Measurements from ENCODE around the gene NAALADL2.

The NAALADL2 gene

GRCh38 chr3:174957551-174958001 lies 98.4 kb downstream of the NAALADL2 start:
- no peak overlapping the region for H3K4me3 ChIP-seq (ENCODE audit: control insufficient read depth, low read depth, low read length)
- TF ChIP-seq CTCF (conservative IDR thresholded peaks at IDR 0.05; ENCODE audit: control insufficient read depth, insufficient read depth, low read depth, low read length), result no peak
- DNase-seq (ENCODE audit: low read depth), result peak; percentile 62

DNA sequence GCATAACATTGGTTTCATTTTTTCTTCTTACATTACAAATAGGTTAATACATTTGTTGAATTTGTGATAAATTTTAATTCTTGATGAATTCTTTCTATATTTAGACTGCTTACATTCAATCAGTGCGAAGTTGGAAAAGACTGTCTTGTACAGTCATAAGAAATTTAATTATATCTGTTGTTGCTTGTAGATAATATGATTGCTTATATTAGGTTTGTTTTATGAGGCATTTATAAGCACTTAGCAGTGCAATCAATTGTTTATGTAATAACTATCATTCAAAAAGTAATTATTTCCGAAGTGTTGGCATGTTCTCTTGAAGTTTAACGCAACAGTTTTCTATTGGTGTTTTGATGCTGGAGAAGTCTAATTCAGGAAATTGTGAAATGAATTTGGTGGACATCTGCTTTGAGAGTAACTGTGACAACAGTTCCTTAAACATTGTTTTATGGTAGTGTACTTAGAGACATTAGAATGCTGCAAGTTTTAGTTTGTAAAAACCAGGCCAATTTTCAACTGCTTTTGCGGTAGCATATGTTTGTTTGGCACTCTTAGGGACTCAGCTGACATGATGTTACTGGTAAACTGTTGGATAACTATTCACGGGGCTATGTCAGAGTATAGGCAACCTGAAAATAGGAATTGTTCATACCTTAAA lies 99.7 kb downstream of the NAALADL2 start:
- DNase-seq (ENCODE audit: low read depth), result peak; percentile 31
- H3K4me3 ChIP-seq (ENCODE audit: control insufficient read depth, low read depth, low read length), result no peak overlapping the region
- TF ChIP-seq CTCF (conservative IDR thresholded peaks at IDR 0.05; ENCODE audit: control insufficient read depth, insufficient read depth, low read depth, low read length), result no peak

DNA sequence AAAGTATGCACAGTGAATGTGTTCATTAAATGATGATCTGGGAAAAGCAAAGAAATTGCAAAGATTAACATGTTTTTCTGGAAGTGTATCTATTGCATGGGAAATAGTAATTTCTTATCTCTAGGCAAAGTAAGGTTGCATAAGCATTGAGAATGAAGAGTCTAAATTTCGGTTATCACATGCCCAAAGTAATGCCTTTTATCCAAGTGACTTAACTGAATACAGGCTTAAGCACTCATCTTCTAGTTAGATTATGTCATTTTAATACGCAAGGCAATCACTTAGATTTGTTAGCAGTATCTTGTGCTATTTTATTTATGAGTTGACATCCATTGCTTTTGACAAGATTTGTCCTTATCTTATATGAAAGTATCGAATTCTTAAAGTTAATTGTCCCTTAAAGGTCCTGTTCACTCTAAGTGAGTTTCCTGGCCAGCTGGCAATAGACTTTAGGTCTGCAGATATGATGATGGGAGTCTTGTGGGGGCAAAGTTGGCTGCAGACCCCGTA lies 100.5 kb downstream of the NAALADL2 start:
- H3K4me3 ChIP-seq (ENCODE audit: control insufficient read depth, low read depth, low read length), result no peak overlapping the region
- no peak for DNase-seq (ENCODE audit: low read depth)
- TF ChIP-seq CTCF (conservative IDR thresholded peaks at IDR 0.05; ENCODE audit: control insufficient read depth, insufficient read depth, low read depth, low read length), result no peak

- TF ChIP-seq CTCF (conservative IDR thresholded peaks at IDR 0.05; ENCODE audit: control insufficient read depth, insufficient read depth, low read depth, low read length), result no peak
- H3K4me3 ChIP-seq (ENCODE audit: control insufficient read depth, low read depth, low read length), result no peak overlapping the region
- no peak for DNase-seq (ENCODE audit: low read depth)
These were observed 101.8 kb downstream of the NAALADL2 start for GRCh38 chr3:174960898-174961297.

- DNase-seq (ENCODE audit: low read depth), result no peak
- no peak overlapping the region for H3K4me3 ChIP-seq (ENCODE audit: control insufficient read depth, low read depth, low read length)
- TF ChIP-seq CTCF (conservative IDR thresholded peaks at IDR 0.05; ENCODE audit: control insufficient read depth, insufficient read depth, low read depth, low read length), result no peak
These were observed 114.3 kb downstream of the NAALADL2 start for GRCh38 chr3:174973465-174973864.

DNA sequence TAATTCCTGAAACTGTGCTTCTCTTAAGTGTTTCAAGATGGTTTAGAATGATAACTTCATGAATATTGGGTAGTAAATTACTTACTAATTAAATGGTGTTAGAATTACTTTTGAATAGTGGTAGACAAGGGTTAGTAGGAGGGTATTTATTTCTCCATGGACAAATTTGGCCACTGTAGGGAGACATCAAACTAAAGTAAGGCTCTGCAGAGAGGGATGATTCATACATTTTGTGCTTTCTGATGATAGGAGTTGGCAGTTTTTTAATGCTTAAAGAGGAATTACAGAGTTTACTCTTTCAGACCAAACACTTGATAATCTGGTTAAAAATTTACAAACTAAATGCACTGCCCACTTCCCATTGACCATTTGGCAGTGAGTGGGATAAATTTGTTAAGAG lies 127.6 kb downstream of the NAALADL2 start:
- peak; percentile 42 for DNase-seq (ENCODE audit: low read depth)
- no peak overlapping the region for H3K4me3 ChIP-seq (ENCODE audit: control insufficient read depth, low read depth, low read length)
- no peak for TF ChIP-seq CTCF (conservative IDR thresholded peaks at IDR 0.05; ENCODE audit: control insufficient read depth, insufficient read depth, low read depth, low read length)

Measured in fibroblast of mammary gland (primary cell).